Eye (tissue), 1 donor: ENCODE data around the gene HDAC9.
"Not testable (repeated sequence)": the region's sequence is repeated elsewhere in the genome, so short reads cannot be mapped to it uniquely, and the experiment has no call there.

ENCODE experiments used
- DNase-seq: peaks from one replicate; pipeline ENCODE4 v3.0.0-alpha.2; 2015

HDAC9 gene

DNA sequence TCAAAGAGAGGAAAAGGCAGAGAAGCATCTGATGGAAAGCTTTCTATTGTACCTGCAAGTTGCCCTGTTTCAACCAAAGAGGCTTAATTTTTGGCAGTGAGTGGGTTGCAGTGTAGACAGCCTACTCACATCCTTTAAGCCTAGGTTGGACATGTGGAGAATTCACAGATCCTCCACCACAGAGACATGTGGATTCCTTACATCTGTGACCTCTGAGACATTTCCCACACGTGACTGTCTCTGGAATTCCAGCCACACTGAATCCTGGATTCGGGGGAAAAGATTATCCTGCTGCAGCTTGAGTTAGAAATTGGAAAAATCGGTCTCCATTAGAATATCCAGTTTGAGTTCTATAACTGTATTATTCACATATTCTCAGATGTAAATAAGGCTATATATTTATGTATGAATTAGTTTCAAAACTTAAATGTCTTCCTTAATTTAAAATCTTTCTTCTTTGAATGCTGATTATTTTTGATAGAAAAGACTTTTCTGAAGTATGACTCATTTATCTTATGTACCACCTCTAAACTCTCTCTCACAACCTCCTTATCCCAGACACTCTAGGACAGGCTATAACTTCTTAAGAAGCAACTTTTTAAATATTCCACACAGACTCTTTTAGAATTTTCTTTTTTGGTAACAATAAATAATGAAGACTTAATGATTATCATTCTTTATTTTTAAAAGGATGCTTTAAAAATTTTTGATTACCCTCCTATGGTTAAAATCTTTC is 498.6 kb downstream of the HDAC9 start:
- DNase-seq: no peak

DNA sequence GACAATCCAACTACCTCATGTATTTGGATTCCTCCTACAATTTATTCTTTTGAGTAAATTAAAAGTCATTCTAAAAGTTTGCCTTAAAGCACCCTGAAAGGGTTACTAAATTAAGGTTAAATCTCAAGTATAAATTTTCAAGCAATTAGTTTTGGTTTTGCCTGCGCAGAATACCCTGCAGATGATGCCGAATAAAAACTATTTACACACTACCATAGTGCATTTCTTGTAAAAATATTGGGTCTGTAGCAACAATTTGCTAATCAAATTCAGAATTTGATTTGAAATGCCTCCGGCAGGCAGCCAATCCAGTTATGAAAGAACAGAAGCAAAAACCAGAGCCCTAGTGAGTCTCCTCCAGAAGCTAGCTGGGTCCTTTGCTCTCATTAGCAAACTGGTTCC is 499.7 kb downstream of the HDAC9 start:
- no peak for DNase-seq

DNA sequence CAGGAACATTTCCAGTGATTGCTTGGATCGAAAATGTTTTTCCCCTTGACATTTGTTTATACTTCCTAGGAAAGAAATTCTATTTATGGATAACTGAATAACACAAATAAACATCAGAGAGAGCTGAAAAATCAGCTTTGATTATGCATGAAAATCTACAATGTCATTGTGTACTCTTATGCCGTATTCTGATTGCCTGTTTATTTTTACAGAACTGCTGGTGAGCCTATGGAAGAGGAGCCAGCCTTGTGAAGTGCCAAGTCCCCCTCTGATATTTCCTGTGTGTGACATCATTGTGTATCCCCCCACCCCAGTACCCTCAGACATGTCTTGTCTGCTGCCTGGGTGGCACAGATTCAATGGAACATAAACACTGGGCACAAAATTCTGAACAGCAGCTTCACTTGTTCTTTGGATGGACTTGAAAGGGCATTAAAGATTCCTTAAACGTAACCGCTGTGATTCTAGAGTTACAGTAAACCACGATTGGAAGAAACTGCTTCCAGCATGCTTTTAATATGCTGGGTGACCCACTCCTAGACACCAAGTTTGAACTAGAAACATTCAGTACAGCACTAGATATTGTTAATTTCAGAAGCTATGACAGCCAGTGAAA is 500.4 kb downstream of the HDAC9 start:
- DNase-seq: peak; percentile 48

DNA sequence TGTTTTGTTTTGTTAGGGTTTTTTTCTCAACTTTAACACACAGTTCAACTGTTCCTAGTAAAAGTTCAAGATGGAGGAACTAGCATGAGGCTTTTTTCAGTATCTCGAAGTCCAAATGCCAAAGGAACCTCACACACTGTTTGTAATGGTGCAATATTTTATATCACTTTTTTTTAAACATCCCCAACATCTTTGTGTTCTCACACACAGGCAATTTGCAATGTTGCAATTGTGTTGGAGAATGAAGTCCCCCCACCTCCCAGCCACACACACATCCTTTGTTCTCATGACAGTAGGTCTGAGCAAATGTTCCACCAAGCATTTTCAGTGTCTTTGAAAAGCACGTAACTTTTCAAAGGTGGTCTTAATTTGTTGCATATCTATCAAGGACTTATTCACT is 501.0 kb downstream of the HDAC9 start:
- DNase-seq: no peak

DNA sequence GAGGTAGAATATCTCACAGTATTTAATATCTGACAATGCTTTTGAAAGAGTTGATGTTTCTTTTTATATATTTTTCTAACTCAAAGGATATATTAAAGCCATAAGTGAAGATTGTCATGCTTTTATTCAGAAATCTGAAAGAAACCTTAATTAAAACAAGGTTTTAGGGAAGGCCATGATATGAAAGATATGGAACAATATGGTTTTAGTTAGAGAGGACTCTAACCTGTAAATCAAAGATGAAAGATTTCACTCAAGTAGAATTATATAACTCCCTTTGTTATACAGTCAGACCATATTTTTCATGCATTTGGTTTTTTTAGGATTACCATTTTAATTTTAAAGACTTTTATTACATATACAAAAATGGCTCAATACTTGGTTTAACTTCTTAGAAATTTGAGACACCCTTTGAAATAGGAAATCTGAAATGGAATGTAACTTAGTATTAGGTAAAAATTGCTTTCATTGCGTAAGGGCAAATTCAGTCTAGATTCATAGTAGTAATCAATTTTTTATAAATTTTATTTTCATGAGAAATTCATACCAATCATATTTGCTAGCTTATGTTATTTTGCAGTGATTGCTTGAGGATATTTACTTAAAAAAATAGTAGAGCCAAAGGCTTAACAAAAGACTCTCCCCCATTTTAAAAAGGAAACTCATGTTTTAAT is 502.1 kb downstream of the HDAC9 start:
- DNase-seq: no peak

DNA sequence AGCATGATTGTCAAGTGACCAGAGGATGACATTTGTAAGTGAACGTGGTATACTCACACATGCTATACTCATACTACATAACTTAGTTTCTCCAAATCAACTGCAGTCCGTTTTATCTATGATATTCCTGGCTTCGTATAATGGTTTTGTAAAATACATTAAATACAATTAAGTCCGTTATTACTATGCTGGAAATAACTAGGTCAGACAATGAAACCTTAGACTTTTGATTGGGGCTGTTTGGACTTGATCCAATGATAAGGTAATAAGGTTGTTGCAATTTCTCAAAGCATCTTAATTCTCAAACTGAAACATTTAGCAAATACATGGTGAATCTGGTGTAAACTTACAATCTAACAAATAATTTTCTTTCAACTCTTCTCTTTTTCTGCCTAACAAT is 504.9 kb downstream of the HDAC9 start:
- no peak for DNase-seq

DNA sequence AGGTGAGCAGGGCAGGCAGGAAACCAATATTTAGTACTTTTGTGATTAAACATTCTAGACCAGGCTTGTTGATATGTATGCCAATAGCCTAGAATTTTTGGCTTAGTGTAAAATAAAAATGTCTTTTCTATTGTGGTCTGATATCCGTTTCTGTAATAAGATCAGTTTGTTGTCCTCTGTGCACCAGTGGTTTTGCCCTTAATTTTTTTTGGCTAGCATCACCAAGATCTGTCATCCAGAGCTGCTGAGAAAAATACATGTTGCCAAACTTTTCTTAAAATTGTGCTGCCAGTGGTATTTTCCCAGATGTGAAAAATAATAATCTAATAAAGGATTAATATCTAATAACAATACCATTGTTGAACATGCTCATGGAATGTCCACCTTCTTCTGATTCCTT is 506.3 kb downstream of the HDAC9 start:
- no peak for DNase-seq

DNA sequence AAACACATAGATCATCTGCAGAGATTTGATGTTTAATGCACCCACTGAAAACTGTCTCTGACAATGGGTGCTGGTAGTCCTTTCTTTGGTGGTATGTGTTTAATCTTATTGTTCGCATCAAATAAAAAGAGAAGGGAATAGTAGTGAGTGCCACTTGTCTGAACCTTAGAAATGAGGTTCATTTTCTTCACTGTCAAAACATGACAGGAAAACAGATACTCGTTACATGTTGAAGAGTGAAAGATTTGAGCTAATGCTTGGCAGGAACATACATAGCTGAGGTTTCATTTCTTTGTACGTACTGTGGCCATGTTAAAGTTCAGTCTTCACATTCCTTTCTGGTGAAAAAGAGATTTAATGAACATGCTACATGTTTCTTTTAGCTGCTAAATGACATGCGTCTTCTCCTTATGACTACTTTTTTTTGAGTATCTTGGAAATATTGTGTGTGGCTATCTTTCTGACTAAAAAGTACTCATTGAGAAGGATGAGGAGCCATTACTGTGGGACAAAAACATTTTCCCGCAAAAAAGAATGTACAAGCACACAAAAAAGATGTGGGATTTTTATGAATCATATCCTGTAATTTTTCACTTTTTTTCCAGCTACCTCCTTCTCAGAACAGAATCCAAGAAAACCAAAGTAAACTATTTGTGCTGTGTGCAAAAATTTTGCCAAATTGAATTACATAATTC is 513.8 kb downstream of the HDAC9 start:
- peak; percentile 12 for DNase-seq

DNA sequence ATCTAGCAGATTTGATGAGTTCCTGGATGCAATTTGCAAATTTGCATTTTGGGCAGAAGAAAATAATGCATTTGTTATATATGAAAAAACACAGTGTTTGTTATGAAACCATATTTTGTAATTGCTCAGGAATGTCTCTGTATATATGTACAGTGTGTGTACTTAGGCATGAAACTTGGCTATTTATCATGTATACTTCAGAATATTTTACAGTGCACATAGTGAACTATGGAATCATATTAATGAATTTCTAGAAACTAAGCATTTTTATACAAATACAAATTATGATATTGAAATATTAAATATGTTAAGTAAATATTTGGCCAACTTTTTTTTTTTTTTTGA is 514.4 kb downstream of the HDAC9 start:
- DNase-seq: no peak

DNA sequence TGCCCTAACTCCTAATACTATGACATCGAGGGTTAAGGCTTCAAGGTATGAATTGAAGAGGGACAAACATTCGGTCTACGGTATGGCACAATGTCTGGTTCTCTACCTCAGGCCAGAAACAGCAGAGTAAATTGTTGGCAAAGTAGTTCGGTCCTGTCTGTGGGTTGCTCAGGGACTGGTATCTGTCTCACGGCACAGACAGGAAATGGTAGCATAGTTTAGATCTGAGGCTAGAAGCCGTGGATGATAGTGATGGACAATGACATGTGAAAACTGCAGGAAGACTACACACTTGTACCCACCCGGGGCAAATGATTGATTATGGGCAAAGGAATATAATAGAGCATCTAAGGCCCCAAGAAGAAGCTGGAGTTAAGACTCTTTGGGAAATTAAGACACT is 515.7 kb downstream of the HDAC9 start:
- DNase-seq: no peak

DNA sequence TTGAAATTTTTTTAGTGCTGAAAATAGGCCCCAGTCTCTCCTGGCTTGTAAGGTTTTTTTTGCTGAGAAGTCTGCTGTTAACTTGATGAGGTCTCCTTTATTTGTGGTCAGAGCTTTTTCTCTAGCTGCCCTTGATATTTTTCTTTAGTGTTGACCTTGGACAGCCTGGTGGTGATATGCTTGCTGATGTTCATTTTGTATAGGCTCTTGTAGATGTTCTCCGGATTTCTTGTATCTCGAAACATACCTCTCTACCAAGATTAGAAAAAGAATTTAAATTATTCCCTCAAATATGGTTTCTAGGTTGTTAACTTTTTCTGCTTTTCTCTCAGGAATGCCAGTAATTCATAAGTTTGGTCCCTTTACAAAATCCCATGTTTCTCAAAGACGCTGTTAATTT is 519.5 kb downstream of the HDAC9 start:
- DNase-seq: no peak

DNA sequence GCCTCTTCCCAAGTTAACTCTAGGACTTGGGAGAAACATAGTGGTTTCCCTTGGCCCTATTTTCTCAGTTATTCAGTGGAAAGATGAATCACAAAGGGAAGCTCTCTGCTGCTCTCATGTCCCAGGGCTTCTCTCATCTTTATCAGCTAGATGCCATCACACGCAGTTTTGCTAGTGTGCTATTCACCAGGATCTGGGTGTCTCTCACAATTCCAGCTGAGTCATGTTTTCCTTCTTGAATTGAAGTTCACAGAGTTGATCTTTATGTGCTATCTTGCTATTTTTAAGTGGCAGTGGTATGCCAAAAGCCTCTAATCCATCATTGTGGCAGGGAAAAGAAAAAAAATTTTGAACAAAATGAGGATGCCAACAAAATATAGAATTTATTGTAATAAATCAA is 520.6 kb downstream of the HDAC9 start:
- DNase-seq: no peak

DNA sequence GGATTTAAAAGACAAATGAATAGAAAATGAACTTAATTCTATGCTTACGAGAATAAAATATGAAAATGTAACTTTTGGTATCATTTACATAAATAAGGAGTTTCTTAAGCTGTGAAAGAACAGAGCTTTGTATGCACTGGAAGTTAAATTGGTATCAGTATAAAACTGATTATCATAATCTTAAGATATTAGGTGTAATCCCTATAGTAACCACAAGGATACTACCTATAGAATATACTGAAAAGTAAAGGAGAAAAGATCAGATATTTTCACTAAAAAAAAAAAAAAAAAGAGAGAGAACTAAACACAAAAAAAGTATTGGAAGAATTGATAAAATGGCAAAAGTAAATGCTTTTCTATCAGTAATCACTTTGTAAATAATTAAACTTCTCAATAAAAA is 521.8 kb downstream of the HDAC9 start:
- no peak for DNase-seq

DNA sequence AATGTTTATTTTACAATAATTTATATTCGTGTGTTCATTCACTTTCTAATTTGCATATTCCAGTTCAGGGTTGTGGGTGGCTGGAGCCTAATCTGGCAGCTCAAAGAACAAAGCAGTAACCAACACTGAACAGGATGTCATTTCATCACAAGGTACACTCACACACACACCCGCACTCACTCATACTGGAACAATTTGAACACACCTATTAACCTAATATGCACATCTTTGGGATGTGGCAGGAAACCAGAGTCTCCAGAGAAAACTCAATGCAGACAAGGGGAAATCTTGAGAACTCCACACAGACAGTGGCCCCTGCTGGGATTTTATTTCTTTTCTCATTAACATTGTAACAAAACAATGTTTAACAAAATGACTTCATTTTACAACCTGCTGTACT is 524.5 kb downstream of the HDAC9 start:
- DNase-seq: no peak

DNA sequence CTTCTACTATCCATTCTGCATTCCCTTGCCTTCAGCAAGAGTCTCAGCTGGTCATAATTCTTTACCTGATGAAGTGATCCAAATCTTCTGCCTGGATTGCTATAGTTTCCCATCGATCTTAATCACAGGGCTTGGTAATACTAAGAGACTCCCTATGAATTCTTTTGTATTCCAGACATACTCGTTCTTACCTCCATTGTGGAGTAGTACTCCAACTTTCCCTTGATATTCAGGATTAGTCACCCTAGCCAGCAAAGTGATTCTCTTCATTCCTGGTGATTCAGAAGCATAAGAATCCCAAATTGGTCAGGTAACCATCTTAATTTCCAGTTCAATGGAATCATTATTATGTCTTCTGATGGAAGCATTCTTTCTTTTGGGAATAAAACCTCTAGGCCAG is 525.2 kb downstream of the HDAC9 start:
- DNase-seq: no peak

DNA sequence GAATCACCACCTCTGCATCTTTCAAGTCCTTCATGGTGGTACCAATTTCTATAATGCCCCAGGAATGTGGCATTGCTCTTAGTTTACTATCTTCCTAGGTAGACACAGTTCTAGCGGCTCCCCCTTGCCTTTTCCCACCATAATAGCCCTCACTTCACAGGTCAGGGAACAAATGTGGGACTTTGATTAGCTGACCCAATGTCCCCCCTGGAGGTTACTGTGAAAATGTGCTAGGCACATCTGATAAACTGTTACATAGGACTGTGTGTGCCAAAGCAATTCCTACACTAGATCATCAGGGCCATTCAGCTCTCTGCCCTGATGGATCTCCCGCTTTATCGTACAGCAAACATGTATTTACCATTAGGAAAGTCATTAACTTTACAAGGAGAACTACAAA is 527.9 kb downstream of the HDAC9 start:
- DNase-seq: no peak

DNA sequence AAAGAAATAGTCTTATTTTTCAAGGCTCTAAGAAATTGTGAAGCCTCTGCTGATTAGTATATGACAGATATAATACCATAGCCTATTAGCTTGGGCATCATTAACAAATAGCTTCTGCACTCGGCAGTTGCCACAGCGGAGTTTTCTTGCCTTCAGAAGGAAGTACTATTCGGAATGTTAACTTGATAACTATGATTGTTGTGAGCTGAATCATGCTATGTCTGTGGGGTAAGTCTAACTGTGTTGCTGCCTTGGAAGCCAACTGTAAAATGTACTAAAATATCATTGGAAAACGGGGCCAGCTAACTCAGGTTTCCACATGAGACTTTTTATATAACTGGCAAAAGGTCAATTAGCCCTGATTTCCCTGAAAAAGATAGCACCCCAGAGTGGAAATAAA is 528.7 kb downstream of the HDAC9 start:
- DNase-seq: no peak

DNA sequence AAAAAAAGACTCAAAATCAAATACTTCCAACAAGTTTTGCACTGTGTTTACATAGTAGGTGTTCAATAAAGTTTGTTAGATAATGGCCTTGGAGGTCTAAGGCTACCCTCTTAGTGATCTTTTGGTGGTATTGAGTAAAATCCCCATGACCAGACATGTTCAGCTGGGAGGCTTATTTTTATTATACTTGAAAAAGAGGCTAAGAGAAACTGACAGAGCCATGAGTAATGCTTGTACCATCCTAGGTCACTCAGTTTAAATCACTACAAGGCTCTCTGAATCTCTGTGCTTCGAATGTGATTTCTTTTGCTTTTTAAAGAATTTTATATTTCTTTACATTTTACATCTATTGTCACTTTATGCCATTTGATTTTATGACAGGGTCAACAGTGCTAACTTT is 531.3 kb downstream of the HDAC9 start:
- DNase-seq: no peak

DNA sequence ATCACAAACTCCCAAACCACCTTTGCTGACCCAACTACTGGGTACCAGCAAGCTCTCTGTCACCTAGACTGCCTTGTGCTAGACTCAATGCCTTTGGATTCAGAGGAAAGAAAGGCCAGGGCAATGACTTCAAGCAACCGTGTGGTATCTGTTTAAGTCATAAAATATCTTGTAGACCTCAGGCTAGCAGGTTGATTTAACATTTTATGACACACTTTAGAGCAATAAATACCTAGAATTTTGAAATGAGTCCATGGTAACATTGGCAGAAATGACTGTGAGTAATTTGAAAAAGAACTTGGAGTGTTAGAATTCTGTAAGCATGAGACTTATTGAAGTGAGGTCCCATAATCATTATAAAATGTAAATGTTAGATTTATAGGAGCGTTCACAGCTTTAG is 534.7 kb downstream of the HDAC9 start:
- DNase-seq: no peak

DNA sequence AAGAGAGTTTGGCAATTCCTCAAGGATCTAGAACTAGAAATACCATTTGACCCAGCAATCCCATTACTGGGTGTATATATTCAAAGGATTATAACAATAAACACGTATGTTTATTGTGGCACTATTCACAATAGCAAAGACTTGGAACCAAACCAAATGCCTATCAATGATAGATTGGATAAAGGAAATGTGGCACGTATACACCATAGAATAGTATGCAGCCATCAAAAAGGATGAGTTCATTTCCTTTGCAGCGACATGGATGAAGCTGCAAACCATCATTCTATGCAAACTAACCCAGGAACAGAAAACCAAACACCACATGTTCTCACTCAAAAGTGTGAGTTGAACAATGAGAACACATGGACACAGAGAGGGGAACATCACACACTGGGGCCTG is 537.4 kb downstream of the HDAC9 start:
- not testable (repeated sequence) for DNase-seq

DNA sequence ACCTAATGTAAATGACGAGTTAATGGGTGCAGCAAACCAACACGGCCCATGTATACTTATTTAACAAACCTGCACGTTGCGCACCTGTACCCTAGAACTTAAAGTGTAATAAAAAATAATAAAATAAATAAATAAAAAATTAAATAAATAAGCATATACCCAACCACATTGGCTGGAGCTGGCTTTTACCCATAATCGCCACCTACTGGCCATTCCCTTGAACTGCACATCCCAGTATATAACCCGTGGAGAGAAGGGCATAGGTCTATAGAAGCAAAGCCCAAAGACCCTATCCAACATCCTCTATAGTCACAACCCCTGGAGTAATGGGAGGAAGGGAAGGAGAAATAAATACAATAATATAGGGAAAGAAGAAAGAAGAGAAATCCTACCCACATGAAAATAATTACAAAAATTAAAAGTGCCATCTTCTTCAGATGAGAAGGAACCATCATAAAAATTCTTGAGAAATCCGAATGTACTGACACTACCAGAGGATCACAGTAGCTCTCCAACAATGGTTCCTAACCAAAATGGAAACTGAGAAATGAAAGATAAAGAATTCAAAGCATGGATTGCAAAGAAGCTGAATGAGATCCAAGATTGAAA is 556.3 kb downstream of the HDAC9 start:
- no peak for DNase-seq
